WTC11 (cell line): ENCODE data around the gene BTBD1. TPM values are rescaled to one million over a fixed set of nuclear protein-coding genes. Genes with fewer than 3 reads are reported as not detected.

Experiments
- ATAC-seq: fragments of 200-7000 bp; cut with Tn5 transposase; 2 replicates; pipeline ENCODE4 v1.10.0; 2021; ENCODE audit warnings: mild to moderate bottlenecking, moderate library complexity
- Bru-seq: library from RNA; stranded (reverse); fragments of 400-500 nt; gene quantifications from one replicate; lab custom pipeline; 2021; lab: Mats Ljungman, UMichigan
- CTCF ChIA-PET: fragments of 300-600 bp; sonication (Branson Sonifier 250); formaldehyde crosslinking; loops from one replicate; lab custom pipeline; 2021; ENCODE audit warnings: antibody characterized with exemption; lab: Charles Lee
- POLR2A ChIA-PET: fragments of 350-600 bp; sonication (Branson Sonifier 250); formaldehyde crosslinking; loops from one replicate; lab custom pipeline; 2021; ENCODE audit warnings: antibody characterized with exemption; lab: Charles Lee
- DNase-seq: peaks from one replicate; pipeline ENCODE4 v3.0.0; 2021; ENCODE audit warnings: low spot score
- H3K27ac Mint-ChIP-seq: 2 replicates; pipeline ENCODE4 v1.8.0; 2021; ENCODE audit warnings: mixed read lengths
- H3K27me3 Mint-ChIP-seq: 2 replicates; pipeline ENCODE4 v1.8.0; 2021; ENCODE audit warnings: low read depth, mild to moderate bottlenecking, moderate library complexity, mixed read lengths
- H3K36me3 Mint-ChIP-seq: 2 replicates; pipeline ENCODE4 v1.8.0; 2021; ENCODE audit warnings: mixed read lengths
- H3K4me1 Mint-ChIP-seq: 2 replicates; pipeline ENCODE4 v1.8.0; 2022; ENCODE audit warnings: mixed read lengths
- H3K4me3 Mint-ChIP-seq: 2 replicates; pipeline ENCODE4 v1.8.0; 2021; ENCODE audit warnings: mild to moderate bottlenecking, moderate library complexity, mixed read lengths
- H3K9me3 Mint-ChIP-seq: 2 replicates; pipeline ENCODE4 v1.8.0; 2021; ENCODE audit warnings: mixed read lengths
- EMX1 ChIP-seq: fragments of 250-450 bp; sonication (Bioruptor Pico); IDR thresholded peaks from 2 replicates; pipeline ENCODE4 v1.8.0; 2021; ENCODE audit warnings: mild to moderate bottlenecking
- ETV6 ChIP-seq: sonication (generic); formaldehyde crosslinking; IDR thresholded peaks from 2 replicates; pipeline ENCODE4 v1.8.1; 2022; ENCODE audit warnings: mild to moderate bottlenecking, missing genetic modification reagents
- FOXK1 ChIP-seq: sonication (generic); formaldehyde crosslinking; IDR thresholded peaks from 2 replicates; pipeline ENCODE4 v1.8.0; 2022; ENCODE audit warnings: mild to moderate bottlenecking, moderate library complexity, missing genetic modification reagents
- FOXP1 ChIP-seq: sonication (generic); formaldehyde crosslinking; IDR thresholded peaks from 2 replicates; pipeline ENCODE4 v1.8.0; 2022; ENCODE audit warnings: missing genetic modification reagents, mild to moderate bottlenecking, moderate library complexity, borderline replicate concordance
- JUN ChIP-seq: sonication (generic); formaldehyde crosslinking; IDR thresholded peaks from 2 replicates; pipeline ENCODE4 v1.8.0; 2023; ENCODE audit warnings: mild to moderate bottlenecking, missing genetic modification reagents
- KAT7 ChIP-seq: sonication (generic); formaldehyde crosslinking; IDR thresholded peaks from 2 replicates; pipeline ENCODE4 v1.8.1; 2023; ENCODE audit warnings: missing genetic modification reagents, mild to moderate bottlenecking, borderline replicate concordance
- PRRX2 ChIP-seq: fragments of 250-450 bp; sonication (Bioruptor Pico); IDR thresholded peaks from 2 replicates; pipeline ENCODE4 v1.8.0; 2021; ENCODE audit warnings: mild to moderate bottlenecking
- RELA ChIP-seq: sonication (generic); formaldehyde crosslinking; IDR thresholded peaks from 2 replicates; pipeline ENCODE4 v1.8.1; 2022; ENCODE audit warnings: missing genetic modification reagents, mild to moderate bottlenecking, borderline replicate concordance
- RORB ChIP-seq: fragments of 250-450 bp; sonication (Bioruptor Pico); IDR thresholded peaks from 2 replicates; pipeline ENCODE4 v1.9.0; 2021; ENCODE audit warnings: mild to moderate bottlenecking
- SP1 ChIP-seq: sonication (generic); formaldehyde crosslinking; conservative IDR thresholded peaks from 2 replicates; pipeline ENCODE4 v1.8.1; 2022; ENCODE audit warnings: missing genetic modification reagents
- TEAD1 ChIP-seq: sonication (generic); formaldehyde crosslinking; IDR thresholded peaks from 2 replicates; pipeline ENCODE4 v1.8.0; 2022; ENCODE audit warnings: mild to moderate bottlenecking, missing genetic modification reagents
- ZNF138 ChIP-seq: sonication (generic); formaldehyde crosslinking; conservative IDR thresholded peaks from 2 replicates; pipeline ENCODE4 v1.8.1; 2022; ENCODE audit warnings: mild to moderate bottlenecking, moderate library complexity, missing genetic modification reagents
- ZNF263 ChIP-seq: sonication (generic); formaldehyde crosslinking; IDR thresholded peaks from 2 replicates; pipeline ENCODE4 v1.8.1; 2022; ENCODE audit warnings: low read depth, mild to moderate bottlenecking, moderate library complexity, missing genetic modification reagents
- ZNF416 ChIP-seq: fragments of 250-450 bp; sonication (Bioruptor Pico); IDR thresholded peaks from 2 replicates; pipeline ENCODE4 v1.9.0; 2021; ENCODE audit warnings: mild to moderate bottlenecking, inconsistent platforms
- ZNF423 ChIP-seq: fragments of 250-450 bp; sonication (Bioruptor Pico); IDR thresholded peaks from 2 replicates; pipeline ENCODE4 v2.1.2; 2022; ENCODE audit warnings: mild to moderate bottlenecking, moderate library complexity
- long read RNA-seq, 3 experiments: library from RNA in 1 of 3; library from capped mRNA in 1 of 3; library from polyadenylated mRNA in 1 of 3; unstranded in 2 of 3; stranded (forward) in 1 of 3; transcript quantifications; one replicate each; pipeline ENCODE4 v2.0.0, GENCODE V29; 2021
- total RNA-seq: library from RNA; stranded (reverse); gene quantifications from 3 replicates; pipeline ENCODE4 v1.2.3, GENCODE V29; 2021
- TF ChIP-seq, protein P1 (sequence below): sonication (generic); formaldehyde crosslinking; IDR thresholded peaks from 2 replicates; pipeline ENCODE4 v1.8.1; 2023; ENCODE audit warnings: mild to moderate bottlenecking, missing genetic modification reagents
- TF ChIP-seq, protein P2 (sequence below): sonication (generic); formaldehyde crosslinking; IDR thresholded peaks from 2 replicates; pipeline ENCODE4 v1.8.1; 2023; ENCODE audit warnings: mild to moderate bottlenecking, moderate library complexity, missing genetic modification reagents
- TF ChIP-seq, protein P3 (sequence below): sonication (generic); formaldehyde crosslinking; IDR thresholded peaks from 2 replicates; pipeline ENCODE4 v1.8.1; 2022; ENCODE audit warnings: low read depth, missing genetic modification reagents, borderline replicate concordance
- TF ChIP-seq, protein P4 (sequence below): sonication (generic); formaldehyde crosslinking; IDR thresholded peaks from 2 replicates; pipeline ENCODE4 v1.8.1; 2022; ENCODE audit warnings: mild to moderate bottlenecking, missing genetic modification reagents, moderate library complexity, borderline replicate concordance
- TF ChIP-seq, protein P5 (sequence below): sonication (generic); formaldehyde crosslinking; IDR thresholded peaks from 2 replicates; pipeline ENCODE4 v1.8.1; 2022; ENCODE audit warnings: mild to moderate bottlenecking, moderate library complexity, missing genetic modification reagents
- TF ChIP-seq, protein P6 (sequence below): sonication (generic); formaldehyde crosslinking; IDR thresholded peaks from 2 replicates; pipeline ENCODE4 v1.8.1; 2023; ENCODE audit warnings: mild to moderate bottlenecking, missing genetic modification reagents, borderline replicate concordance

BTBD1 gene
- total RNA-seq (34.2 to 39.6 TPM (median 35.6 TPM) in 3 replicates), Bru-seq, nascent RNA (percentile 89 among the genes with signal in this experiment)
- long read RNA-seq, experiment 1, transcript BTBD1-201 (8 exons, 3,297 nt): major isoform, 255 of 323 reads
- long read RNA-seq, experiment 1, partial matches to known transcripts: 10 of 323 reads
- long read RNA-seq, experiment 1, other reads (novel, unspliced or antisense): 58 of 323 reads
- long read RNA-seq, experiment 2, transcript BTBD1-201 (8 exons, 3,297 nt): major isoform, 29 of 50 reads
- long read RNA-seq, experiment 2, partial matches to known transcripts: 3 of 50 reads
- long read RNA-seq, experiment 2, other reads (novel, unspliced or antisense): 18 of 50 reads
- long read RNA-seq, experiment 3, partial matches to known transcripts: 0 of 2 reads
- long read RNA-seq, experiment 3, other reads (novel, unspliced or antisense): 1 of 2 reads

DNA sequence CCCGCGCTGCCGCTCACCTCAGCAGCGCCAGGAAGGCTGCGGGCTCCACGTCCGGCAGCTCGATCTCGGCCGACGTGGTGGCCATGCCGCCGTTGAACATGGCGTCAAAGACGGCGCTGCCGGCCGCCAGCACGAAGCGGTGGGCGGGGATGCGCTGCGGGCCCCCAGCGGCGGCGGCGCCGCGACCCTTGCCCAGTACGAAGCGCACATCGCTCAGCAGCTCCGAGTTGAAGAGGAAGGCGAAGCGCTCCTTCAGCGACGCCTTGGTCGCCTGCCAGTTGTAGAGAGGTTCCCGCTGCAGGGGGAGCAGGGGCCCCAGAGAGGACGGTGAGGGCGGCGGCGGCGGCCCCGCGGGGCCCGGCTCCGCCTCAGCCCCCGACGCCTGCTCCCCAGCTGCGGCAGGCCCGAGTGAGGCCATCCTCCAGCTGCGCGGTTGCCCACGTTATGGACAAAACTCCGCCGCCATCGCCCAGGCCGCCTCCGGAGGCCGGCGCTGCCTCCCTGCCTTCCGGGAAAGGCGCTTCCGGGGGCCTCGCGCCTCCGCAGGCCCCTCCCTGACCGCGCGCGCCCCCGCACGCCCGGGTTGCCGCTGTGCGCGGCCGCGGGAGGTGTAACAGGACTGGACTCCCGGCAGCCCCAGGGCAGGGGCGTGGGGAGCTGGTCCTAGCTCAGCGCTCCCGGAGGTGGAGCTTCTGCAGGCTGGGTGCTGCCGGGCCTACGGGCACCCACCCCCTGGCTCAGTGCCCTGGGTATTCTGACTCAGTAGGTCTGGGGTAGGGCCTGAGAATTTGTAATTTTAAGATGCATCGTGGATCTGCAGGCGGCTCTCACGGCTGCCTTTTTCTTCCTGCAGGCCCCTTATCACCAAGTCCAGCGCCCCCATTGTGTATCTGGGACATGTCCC, at the start of gene BTBD1:
TSS of gene BTBD1 (minus strand) at position 519 of the 904 bp plus-strand sequence. CDS start at position 418, 101 bp downstream.
- CTCF ChIA-PET: interaction anchor here (0.5 to 1.9 kb wide), 10 partner anchors 10 to 506 kb away, joined by 3 to 6 read pairs (median 3); partner anchors contain the start of genes C15orf40 and SH3GL3
- ATAC-seq (peak; percentile 88), DNase-seq (peak; percentile 75)
- Mint-ChIP-seq H3K4me3 (peak within 1 kb of the TSS; percentile 56), H3K9me3 (peaks cover 18% of the 10 kb centered on the region), H3K36me3 (peaks cover 10% of the 10 kb centered on the region), H3K27ac (peak within 1 kb of the TSS; percentile 87), H3K27me3 (0 out of 2 replicates have a peak, but pooled peaks cover under 1% of the 10 kb centered on the region), H3K4me1 (peaks cover 10% of the 10 kb centered on the region)
- POLR2A ChIA-PET: interaction anchor here (0.6 to 1.1 kb wide), 2 partner anchors 16 to 56 kb away, joined by 3 to 4 read pairs; partner anchors contain the start of gene C15orf40
- TF ChIP-seq FOXK1 (CRISPR knock-in tag) (peak; percentile 82), JUN (CRISPR knock-in tag) (peak; percentile 62; the same call in 1 of the 2 replicates), RELA (no peak; the same call in 1 of the 2 replicates), EMX1 (CRISPR knock-in tag) (peak; percentile 84), ZNF138 (CRISPR knock-in tag) (no peak), ZNF263 (CRISPR knock-in tag) (no peak), FOXP1 (peak; percentile 74), KAT7 (CRISPR knock-in tag) (peak; percentile 94; the same call in 1 of the 2 replicates), PRRX2 (0 out of 2 replicates have a peak, but pooled peaks have one; percentile 47), SP1 (CRISPR knock-in tag) (peak; percentile 92), RORB (CRISPR knock-in tag) (no peak), ZNF423 (CRISPR knock-in tag) (peak; percentile 77), ETV6 (peak; percentile 98), ZNF416 (CRISPR knock-in tag) (0 out of 2 replicates have a peak, but pooled peaks have one; percentile 35), TEAD1 (peak; percentile 72; the same call in 1 of the 2 replicates)
- TF ChIP-seq, protein P1, sequence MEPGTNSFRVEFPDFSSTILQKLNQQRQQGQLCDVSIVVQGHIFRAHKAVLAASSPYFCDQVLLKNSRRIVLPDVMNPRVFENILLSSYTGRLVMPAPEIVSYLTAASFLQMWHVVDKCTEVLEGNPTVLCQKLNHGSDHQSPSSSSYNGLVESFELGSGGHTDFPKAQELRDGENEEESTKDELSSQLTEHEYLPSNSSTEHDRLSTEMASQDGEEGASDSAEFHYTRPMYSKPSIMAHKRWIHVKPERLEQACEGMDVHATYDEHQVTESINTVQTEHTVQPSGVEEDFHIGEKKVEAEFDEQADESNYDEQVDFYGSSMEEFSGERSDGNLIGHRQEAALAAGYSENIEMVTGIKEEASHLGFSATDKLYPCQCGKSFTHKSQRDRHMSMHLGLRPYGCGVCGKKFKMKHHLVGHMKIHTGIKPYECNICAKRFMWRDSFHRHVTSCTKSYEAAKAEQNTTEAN (CRISPR knock-in tag): peak; percentile 78; the same call in 1 of the 2 replicates
- TF ChIP-seq, protein P2, sequence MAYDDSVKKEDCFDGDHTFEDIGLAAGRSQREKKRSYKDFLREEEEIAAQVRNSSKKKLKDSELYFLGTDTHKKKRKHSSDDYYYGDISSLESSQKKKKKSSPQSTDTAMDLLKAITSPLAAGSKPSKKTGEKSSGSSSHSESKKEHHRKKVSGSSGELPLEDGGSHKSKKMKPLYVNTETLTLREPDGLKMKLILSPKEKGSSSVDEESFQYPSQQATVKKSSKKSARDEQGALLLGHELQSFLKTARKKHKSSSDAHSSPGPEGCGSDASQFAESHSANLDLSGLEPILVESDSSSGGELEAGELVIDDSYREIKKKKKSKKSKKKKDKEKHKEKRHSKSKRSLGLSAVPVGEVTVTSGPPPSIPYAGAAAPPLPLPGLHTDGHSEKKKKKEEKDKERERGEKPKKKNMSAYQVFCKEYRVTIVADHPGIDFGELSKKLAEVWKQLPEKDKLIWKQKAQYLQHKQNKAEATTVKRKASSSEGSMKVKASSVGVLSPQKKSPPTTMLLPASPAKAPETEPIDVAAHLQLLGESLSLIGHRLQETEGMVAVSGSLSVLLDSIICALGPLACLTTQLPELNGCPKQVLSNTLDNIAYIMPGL (CRISPR knock-in tag): peak; percentile 68; the same call in 1 of the 2 replicates
- TF ChIP-seq, protein P3, sequence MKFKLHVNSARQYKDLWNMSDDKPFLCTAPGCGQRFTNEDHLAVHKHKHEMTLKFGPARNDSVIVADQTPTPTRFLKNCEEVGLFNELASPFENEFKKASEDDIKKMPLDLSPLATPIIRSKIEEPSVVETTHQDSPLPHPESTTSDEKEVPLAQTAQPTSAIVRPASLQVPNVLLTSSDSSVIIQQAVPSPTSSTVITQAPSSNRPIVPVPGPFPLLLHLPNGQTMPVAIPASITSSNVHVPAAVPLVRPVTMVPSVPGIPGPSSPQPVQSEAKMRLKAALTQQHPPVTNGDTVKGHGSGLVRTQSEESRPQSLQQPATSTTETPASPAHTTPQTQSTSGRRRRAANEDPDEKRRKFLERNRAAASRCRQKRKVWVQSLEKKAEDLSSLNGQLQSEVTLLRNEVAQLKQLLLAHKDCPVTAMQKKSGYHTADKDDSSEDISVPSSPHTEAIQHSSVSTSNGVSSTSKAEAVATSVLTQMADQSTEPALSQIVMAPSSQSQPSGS (CRISPR knock-in tag): no peak
- TF ChIP-seq, protein P4, sequence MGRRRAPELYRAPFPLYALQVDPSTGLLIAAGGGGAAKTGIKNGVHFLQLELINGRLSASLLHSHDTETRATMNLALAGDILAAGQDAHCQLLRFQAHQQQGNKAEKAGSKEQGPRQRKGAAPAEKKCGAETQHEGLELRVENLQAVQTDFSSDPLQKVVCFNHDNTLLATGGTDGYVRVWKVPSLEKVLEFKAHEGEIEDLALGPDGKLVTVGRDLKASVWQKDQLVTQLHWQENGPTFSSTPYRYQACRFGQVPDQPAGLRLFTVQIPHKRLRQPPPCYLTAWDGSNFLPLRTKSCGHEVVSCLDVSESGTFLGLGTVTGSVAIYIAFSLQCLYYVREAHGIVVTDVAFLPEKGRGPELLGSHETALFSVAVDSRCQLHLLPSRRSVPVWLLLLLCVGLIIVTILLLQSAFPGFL (CRISPR knock-in tag): 0 out of 2 replicates have a peak, but pooled peaks have one; percentile 21
- TF ChIP-seq, protein P5, sequence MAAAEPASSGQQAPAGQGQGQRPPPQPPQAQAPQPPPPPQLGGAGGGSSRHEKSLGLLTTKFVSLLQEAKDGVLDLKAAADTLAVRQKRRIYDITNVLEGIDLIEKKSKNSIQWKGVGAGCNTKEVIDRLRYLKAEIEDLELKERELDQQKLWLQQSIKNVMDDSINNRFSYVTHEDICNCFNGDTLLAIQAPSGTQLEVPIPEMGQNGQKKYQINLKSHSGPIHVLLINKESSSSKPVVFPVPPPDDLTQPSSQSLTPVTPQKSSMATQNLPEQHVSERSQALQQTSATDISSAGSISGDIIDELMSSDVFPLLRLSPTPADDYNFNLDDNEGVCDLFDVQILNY: peak; percentile 48; the same call in 1 of the 2 replicates
- TF ChIP-seq, protein P6, sequence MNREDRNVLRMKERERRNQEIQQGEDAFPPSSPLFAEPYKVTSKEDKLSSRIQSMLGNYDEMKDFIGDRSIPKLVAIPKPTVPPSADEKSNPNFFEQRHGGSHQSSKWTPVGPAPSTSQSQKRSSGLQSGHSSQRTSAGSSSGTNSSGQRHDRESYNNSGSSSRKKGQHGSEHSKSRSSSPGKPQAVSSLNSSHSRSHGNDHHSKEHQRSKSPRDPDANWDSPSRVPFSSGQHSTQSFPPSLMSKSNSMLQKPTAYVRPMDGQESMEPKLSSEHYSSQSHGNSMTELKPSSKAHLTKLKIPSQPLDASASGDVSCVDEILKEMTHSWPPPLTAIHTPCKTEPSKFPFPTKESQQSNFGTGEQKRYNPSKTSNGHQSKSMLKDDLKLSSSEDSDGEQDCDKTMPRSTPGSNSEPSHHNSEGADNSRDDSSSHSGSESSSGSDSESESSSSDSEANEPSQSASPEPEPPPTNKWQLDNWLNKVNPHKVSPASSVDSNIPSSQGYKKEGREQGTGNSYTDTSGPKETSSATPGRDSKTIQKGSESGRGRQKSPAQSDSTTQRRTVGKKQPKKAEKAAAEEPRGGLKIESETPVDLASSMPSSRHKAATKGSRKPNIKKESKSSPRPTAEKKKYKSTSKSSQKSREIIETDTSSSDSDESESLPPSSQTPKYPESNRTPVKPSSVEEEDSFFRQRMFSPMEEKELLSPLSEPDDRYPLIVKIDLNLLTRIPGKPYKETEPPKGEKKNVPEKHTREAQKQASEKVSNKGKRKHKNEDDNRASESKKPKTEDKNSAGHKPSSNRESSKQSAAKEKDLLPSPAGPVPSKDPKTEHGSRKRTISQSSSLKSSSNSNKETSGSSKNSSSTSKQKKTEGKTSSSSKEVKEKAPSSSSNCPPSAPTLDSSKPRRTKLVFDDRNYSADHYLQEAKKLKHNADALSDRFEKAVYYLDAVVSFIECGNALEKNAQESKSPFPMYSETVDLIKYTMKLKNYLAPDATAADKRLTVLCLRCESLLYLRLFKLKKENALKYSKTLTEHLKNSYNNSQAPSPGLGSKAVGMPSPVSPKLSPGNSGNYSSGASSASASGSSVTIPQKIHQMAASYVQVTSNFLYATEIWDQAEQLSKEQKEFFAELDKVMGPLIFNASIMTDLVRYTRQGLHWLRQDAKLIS (CRISPR knock-in tag): no peak
